Neural progenitor cell (in vitro differentiated cells): ENCODE data around the gene PSD. TPM values are rescaled to one million over a fixed set of nuclear protein-coding genes. Genes with fewer than 3 reads are reported as not detected.

Source experiments
- DNase-seq: peaks from one replicate; pipeline ENCODE4 v3.0.0-alpha.2; 2016; ENCODE audit warnings: low spot score
- H2AFZ ChIP-seq: fragments of 200-600 bp; sonication (generic); replicated peaks from 2 replicates; pipeline ENCODE4 v1.6.1; 2016; ENCODE audit warnings: antibody characterized with exemption
- H3F3A ChIP-seq: fragments of 200-600 bp; sonication (generic); 2 replicates; pipeline ENCODE4 v1.6.1; 2016; ENCODE audit warnings: antibody characterized with exemption, low read depth
- H3K27ac ChIP-seq: fragments of 200-600 bp; sonication (generic); 2 replicates; pipeline ENCODE4 v1.5.1; 2016; ENCODE audit warnings: mild to moderate bottlenecking
- H3K27me3 ChIP-seq: fragments of 200-600 bp; sonication (generic); 2 replicates; pipeline ENCODE4 v1.6.1; 2016; ENCODE audit warnings: mild to moderate bottlenecking, moderate library complexity
- H3K36me3 ChIP-seq: fragments of 200-600 bp; sonication (generic); 2 replicates; pipeline ENCODE4 v1.5.1; 2016
- H3K4me1 ChIP-seq: fragments of 200-600 bp; sonication (generic); 2 replicates; pipeline ENCODE4 v1.6.1; 2016; ENCODE audit warnings: mixed run types
- H3K4me2 ChIP-seq: fragments of 200-600 bp; sonication (generic); 2 replicates; pipeline ENCODE4 v1.6.1; 2016
- H3K4me3 ChIP-seq: fragments of 200-600 bp; sonication (generic); 2 replicates; pipeline ENCODE4 v1.5.1; 2016
- H3K79me2 ChIP-seq: fragments of 200-600 bp; sonication (generic); 2 replicates; pipeline ENCODE4 v1.6.1; 2016; ENCODE audit warnings: low read depth
- H3K9ac ChIP-seq: fragments of 200-600 bp; sonication (generic); 2 replicates; pipeline ENCODE4 v1.6.1; 2016
- H3K9me3 ChIP-seq: fragments of 200-600 bp; sonication (generic); 2 replicates; pipeline ENCODE4 v1.5.1; 2016; ENCODE audit warnings: low read depth
- H4K20me1 ChIP-seq: fragments of 200-600 bp; sonication (generic); 2 replicates; pipeline ENCODE4 v1.6.1; 2016; ENCODE audit warnings: low read depth
- H3K27ac Mint-ChIP-seq: 3 replicates; pipeline ENCODE4 v1.8.0; 2021; ENCODE audit warnings: mixed read lengths
- H3K27me3 Mint-ChIP-seq: 2 replicates; pipeline ENCODE4 v1.8.0; 2022; ENCODE audit warnings: low read depth, mild to moderate bottlenecking, inconsistent platforms, moderate library complexity, mixed read lengths; ENCODE audit not compliant: insufficient read depth
- H3K36me3 Mint-ChIP-seq: 3 replicates; pipeline ENCODE4 v1.8.0; 2021; ENCODE audit warnings: mixed read lengths
- H3K4me1 Mint-ChIP-seq: 3 replicates; pipeline ENCODE4 v1.8.0; 2021; ENCODE audit warnings: mixed read lengths
- H3K4me3 Mint-ChIP-seq: 3 replicates; pipeline ENCODE4 v1.8.0; 2021; ENCODE audit warnings: mild to moderate bottlenecking, moderate library complexity, mixed read lengths
- H3K9me3 Mint-ChIP-seq: 3 replicates; pipeline ENCODE4 v1.8.0; 2020; ENCODE audit warnings: mixed read lengths
- CTCF ChIP-seq: fragments of 200-600 bp; sonication (generic); IDR thresholded peaks from 2 replicates; pipeline ENCODE4 v1.5.1; 2017; ENCODE audit warnings: antibody characterized with exemption, mild to moderate bottlenecking
- EZH2 ChIP-seq: fragments of 200-600 bp; sonication (generic); IDR thresholded peaks from 2 replicates; pipeline ENCODE4 v1.6.1; 2017; ENCODE audit warnings: antibody characterized with exemption, mild to moderate bottlenecking, moderate library complexity
- EZH2phosphoT487 ChIP-seq: fragments of 200-600 bp; sonication (generic); IDR thresholded peaks from 2 replicates; pipeline ENCODE4 v1.6.1; 2017; ENCODE audit warnings: antibody characterized with exemption
- total RNA-seq: library from RNA; depleted of rRNA; stranded (reverse); fragments of >200 nt; gene quantifications from 2 replicates; pipeline ENCODE4 v1.2.3, GENCODE V29; 2015; ENCODE audit warnings: low replicate concordance

Gene PSD
- total RNA-seq, 1 donor from 2014 or later = 0.09 TPM

- Histone ChIP-seq H3K4me1 (peaks cover 16% of the 10 kb centered on the region), H3K79me2 (no peaks in the 10 kb centered on the region), H3K27me3 (peaks cover 19% of the 10 kb centered on the region), H3K4me3 (peak overlapping the region; percentile 77), H3K9me3 (no peaks in the 10 kb centered on the region), H3F3A (peaks cover 46% of the 10 kb centered on the region), H2AFZ (no peak overlapping the region), H3K36me3 (no peaks in the 10 kb centered on the region), H3K9ac (no peak overlapping the region), H4K20me1 (peaks cover 39% of the 10 kb centered on the region), H3K27ac (no peak overlapping the region), H3K4me2 (peak overlapping the region; percentile 87)
- no peak overlapping the region for H3K27ac Mint-ChIP-seq
- peak; percentile 83 for DNase-seq
- TF ChIP-seq EZH2 (no peak), CTCF (peak; percentile 75)
- no peaks in the 10 kb centered on the region for H3K9me3 Mint-ChIP-seq
- H3K36me3 Mint-ChIP-seq = peaks cover 4% of the 10 kb centered on the region
- peaks cover 32% of the 10 kb centered on the region for H3K4me1 Mint-ChIP-seq
- peaks cover 19% of the 10 kb centered on the region for H3K27me3 Mint-ChIP-seq
- H3K4me3 Mint-ChIP-seq = peak overlapping the region; percentile 81
Measured at GRCh38 chr10:102422545-102423129, 4.1 kb upstream of the PSD start.

DNA sequence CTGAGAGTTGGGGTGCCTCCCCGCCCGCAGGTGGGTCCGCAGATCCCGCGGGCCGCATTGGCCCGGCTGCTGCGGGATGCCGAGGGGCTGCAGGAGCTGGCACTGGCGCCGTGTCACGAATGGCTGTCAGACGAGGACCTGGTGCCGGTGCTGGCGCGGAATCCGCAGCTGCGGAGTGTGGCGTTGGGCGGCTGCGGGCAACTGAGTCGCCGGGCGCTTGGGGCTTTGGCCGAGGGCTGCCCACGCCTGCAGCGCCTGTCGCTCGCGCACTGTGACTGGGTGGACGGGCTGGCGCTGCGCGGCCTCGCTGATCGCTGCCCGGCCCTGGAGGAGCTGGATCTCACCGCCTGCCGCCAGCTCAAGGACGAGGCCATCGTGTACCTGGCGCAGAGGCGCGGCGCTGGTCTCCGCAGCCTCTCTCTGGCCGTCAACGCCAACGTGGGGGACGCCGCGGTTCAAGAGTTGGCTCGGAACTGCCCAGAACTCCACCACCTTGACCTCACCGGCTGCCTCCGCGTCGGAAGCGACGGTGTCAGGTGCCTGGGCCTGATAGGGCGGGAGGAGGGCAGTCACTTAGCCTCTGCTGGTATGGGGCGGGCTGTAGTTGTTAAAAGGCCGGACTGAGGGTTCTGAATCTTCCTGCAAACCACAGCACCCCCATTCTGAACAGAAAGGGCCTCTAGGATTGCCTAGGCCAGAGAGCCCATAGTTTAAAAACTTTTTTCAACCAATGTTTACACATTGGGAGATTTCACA, 3.4 kb upstream of the PSD start:
- H2AFZ ChIP-seq = peak overlapping the region; percentile 96
- peaks cover 16% of the 10 kb centered on the region for H3K4me1 ChIP-seq

GRCh38 chr10:102421507-102421756, 2.8 kb upstream of the PSD start:
- Histone ChIP-seq H3K4me3 (peak overlapping the region; percentile 77), H2AFZ (peak overlapping the region; percentile 96), H3K27ac (no peak overlapping the region), H3K79me2 (no peaks in the 10 kb centered on the region), H3K9ac (no peak overlapping the region), H3K9me3 (no peaks in the 10 kb centered on the region), H3K27me3 (peaks cover 26% of the 10 kb centered on the region), H3F3A (peaks cover 46% of the 10 kb centered on the region), H3K4me1 (peaks cover 16% of the 10 kb centered on the region), H3K4me2 (peak overlapping the region; percentile 87), H3K36me3 (no peaks in the 10 kb centered on the region), H4K20me1 (peaks cover 39% of the 10 kb centered on the region)
- H3K36me3 Mint-ChIP-seq = peaks cover 4% of the 10 kb centered on the region
- H3K4me1 Mint-ChIP-seq = peaks cover 38% of the 10 kb centered on the region
- no peak for TF ChIP-seq EZH2phosphoT487
- peak; percentile 65 for TF ChIP-seq EZH2
- TF ChIP-seq CTCF = no peak
- H3K9me3 Mint-ChIP-seq = no peaks in the 10 kb centered on the region
- peaks cover 16% of the 10 kb centered on the region for H3K27me3 Mint-ChIP-seq
- DNase-seq = no peak
- H3K4me3 Mint-ChIP-seq = peak overlapping the region; percentile 98
- no peak overlapping the region for H3K27ac Mint-ChIP-seq

More for the DNA sequence above, 3.4 kb upstream of the PSD start:
- Mint-ChIP-seq H3K4me3 (peak overlapping the region; percentile 98), H3K27ac (no peak overlapping the region), H3K36me3 (peaks cover 4% of the 10 kb centered on the region), H3K4me1 (peaks cover 37% of the 10 kb centered on the region), H3K27me3 (peaks cover 19% of the 10 kb centered on the region), H3K9me3 (no peaks in the 10 kb centered on the region)
- H3K27ac ChIP-seq = no peak overlapping the region
- no peaks in the 10 kb centered on the region for H3K36me3 ChIP-seq
- H3K27me3 ChIP-seq = peaks cover 26% of the 10 kb centered on the region
- TF ChIP-seq EZH2 (peak; percentile 46), EZH2phosphoT487 (no peak), CTCF (no peak)
- peak overlapping the region; percentile 77 for H3K4me3 ChIP-seq
- no peak overlapping the region for H3K9ac ChIP-seq
- peaks cover 39% of the 10 kb centered on the region for H4K20me1 ChIP-seq
- no peaks in the 10 kb centered on the region for H3K79me2 ChIP-seq
- H3K9me3 ChIP-seq = no peaks in the 10 kb centered on the region
- H3F3A ChIP-seq = peaks cover 46% of the 10 kb centered on the region
- DNase-seq = peak; percentile 52
- peak overlapping the region; percentile 87 for H3K4me2 ChIP-seq
